ENCODE measurements around the gene MRPS12. TPM values are rescaled to one million over a fixed set of nuclear protein-coding genes. Genes with fewer than 3 reads are reported as not detected.

MRPS12 gene
- polyA plus RNA-seq, 2 of the 4 experiments (the other 2 are of a cell fraction), result 92.8 to 217 TPM

DNA sequence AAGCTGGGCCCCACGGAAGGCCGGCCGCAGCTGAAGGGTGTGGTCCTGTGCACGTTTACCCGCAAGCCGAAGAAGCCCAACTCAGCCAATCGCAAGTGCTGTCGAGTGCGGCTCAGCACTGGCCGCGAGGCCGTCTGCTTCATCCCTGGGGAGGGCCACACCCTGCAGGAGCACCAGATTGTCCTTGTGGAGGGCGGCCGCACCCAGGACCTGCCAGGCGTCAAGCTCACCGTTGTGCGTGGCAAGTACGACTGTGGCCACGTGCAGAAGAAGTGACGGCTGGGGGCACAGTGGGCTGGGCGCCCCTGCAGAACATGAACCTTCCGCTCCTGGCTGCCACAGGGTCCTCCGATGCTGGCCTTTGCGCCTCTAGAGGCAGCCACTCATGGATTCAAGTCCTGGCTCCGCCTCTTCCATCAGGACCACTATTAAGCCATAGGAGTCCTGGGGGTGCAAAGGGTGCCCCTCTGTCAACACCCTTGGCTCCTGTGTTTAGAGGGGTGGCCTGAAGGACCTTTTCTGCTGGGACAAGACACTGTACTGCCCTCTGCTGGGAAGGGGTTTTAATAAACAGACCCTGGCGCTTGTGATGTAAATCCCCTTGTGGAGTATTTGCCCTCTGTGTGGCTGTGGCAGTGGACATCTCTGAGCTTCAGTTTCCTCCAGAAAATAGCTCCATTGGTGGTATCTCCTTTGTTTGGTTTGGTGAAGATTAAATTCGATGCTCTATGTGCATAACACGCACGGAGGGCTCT lies 1.9 kb downstream of the MRPS12 start (continued):
- TF ChIP-seq, protein P1, sequence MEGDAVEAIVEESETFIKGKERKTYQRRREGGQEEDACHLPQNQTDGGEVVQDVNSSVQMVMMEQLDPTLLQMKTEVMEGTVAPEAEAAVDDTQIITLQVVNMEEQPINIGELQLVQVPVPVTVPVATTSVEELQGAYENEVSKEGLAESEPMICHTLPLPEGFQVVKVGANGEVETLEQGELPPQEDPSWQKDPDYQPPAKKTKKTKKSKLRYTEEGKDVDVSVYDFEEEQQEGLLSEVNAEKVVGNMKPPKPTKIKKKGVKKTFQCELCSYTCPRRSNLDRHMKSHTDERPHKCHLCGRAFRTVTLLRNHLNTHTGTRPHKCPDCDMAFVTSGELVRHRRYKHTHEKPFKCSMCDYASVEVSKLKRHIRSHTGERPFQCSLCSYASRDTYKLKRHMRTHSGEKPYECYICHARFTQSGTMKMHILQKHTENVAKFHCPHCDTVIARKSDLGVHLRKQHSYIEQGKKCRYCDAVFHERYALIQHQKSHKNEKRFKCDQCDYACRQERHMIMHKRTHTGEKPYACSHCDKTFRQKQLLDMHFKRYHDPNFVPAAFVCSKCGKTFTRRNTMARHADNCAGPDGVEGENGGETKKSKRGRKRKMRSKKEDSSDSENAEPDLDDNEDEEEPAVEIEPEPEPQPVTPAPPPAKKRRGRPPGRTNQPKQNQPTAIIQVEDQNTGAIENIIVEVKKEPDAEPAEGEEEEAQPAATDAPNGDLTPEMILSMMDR (IDR thresholded peaks at IDR 0.05), result peak; percentile 76

DNA sequence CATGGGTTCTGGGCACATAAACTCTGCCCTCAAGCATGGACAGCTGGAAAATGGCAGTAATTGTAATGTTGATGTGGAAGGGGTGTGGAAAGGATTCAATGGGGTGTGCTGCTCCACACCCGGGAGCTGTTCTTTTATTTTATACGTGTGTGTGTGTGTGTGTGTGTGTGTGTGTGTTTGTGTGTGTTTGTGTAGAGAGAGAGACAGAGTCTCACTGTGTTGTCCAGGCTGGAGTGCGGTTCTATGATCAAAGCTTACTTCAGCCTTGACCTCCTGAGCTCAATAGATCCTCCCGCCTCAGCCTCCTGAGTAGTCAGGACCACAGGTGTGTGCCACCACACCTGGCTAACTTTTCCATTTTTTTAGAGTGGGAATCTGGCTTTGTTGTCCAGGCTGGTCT lies 2.8 kb downstream of the MRPS12 start:
- H3K4me2 ChIP-seq, result no peak overlapping the region
- H3K9me3 ChIP-seq, result no peaks in the 10 kb centered on the region
- no peak for FAIRE-seq
- H3K4me3 ChIP-seq, result no peak overlapping the region
- POLR2A ChIA-PET, result interaction anchor here (1.0 kb wide), 1 partner anchor 84 kb away, joined by 5 read pairs; no protein-coding TSS in a partner anchor
- 67% methylated on average over 4 of the region's 4 CpGs for WGBS (ENCODE audit: missing lambda C conversion rate)
- CTCF ChIA-PET, result interaction anchor here (0.6 to 12.2 kb wide), 35 partner anchors 8 to 947 kb away, joined by 3 to 245 read pairs (median 4); partner anchors contain the start of genes ECH1, FAM98C, FBXO17 and LGALS4
- H3K4me1 ChIP-seq, result peaks cover 19% of the 10 kb centered on the region
- TF ChIP-seq BCL3 (IDR thresholded peaks at IDR 0.05) (0 out of 3 replicates have a peak, but pooled peaks have one; percentile 17), ELK1 (IDR thresholded peaks at IDR 0.05; ENCODE audit: low read depth, low read length) (no peak), MAZ (IDR thresholded peaks at IDR 0.05; ENCODE audit: borderline replicate concordance, low read depth, low read length) (no peak), HDAC2 (IDR thresholded peaks at IDR 0.05) (no peak)
- TF ChIP-seq, protein P2, sequence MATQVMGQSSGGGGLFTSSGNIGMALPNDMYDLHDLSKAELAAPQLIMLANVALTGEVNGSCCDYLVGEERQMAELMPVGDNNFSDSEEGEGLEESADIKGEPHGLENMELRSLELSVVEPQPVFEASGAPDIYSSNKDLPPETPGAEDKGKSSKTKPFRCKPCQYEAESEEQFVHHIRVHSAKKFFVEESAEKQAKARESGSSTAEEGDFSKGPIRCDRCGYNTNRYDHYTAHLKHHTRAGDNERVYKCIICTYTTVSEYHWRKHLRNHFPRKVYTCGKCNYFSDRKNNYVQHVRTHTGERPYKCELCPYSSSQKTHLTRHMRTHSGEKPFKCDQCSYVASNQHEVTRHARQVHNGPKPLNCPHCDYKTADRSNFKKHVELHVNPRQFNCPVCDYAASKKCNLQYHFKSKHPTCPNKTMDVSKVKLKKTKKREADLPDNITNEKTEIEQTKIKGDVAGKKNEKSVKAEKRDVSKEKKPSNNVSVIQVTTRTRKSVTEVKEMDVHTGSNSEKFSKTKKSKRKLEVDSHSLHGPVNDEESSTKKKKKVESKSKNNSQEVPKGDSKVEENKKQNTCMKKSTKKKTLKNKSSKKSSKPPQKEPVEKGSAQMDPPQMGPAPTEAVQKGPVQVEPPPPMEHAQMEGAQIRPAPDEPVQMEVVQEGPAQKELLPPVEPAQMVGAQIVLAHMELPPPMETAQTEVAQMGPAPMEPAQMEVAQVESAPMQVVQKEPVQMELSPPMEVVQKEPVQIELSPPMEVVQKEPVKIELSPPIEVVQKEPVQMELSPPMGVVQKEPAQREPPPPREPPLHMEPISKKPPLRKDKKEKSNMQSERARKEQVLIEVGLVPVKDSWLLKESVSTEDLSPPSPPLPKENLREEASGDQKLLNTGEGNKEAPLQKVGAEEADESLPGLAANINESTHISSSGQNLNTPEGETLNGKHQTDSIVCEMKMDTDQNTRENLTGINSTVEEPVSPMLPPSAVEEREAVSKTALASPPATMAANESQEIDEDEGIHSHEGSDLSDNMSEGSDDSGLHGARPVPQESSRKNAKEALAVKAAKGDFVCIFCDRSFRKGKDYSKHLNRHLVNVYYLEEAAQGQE (IDR thresholded peaks at IDR 0.05), result no peak
- TF ChIP-seq, protein P1 (IDR thresholded peaks at IDR 0.05), result no peak
- no peak for ATAC-seq
- no peak for DNase-seq (ENCODE audit: low read depth in 1 of 2, low spot score in 1 of 2)
- no peak overlapping the region for H3K27ac ChIP-seq

GRCh38 chr19:38939957-38940356 lies 9.2 kb downstream of the MRPS12 start:
- CTCF ChIA-PET, result interaction anchor here (1.2 to 5.3 kb wide), 7 partner anchors 9 to 537 kb away, joined by 4 to 43 read pairs (median 6); partner anchors contain the start of genes FAM98C, MRPS12 and SARS2
- H3K4me3 ChIP-seq, result no peak overlapping the region
- FAIRE-seq (no peak), ATAC-seq (no peak), DNase-seq (ENCODE audit: low read depth in 1 of 2, low spot score in 1 of 2) (no peak)
- H3K4me2 ChIP-seq, result no peak overlapping the region
- H3K9me3 ChIP-seq, result no peaks in the 10 kb centered on the region
- 93% methylated on average over 5 of the region's 5 CpGs for WGBS (ENCODE audit: missing lambda C conversion rate)
- POLR2A ChIA-PET, result interaction anchor here (2.4 kb wide), 1 partner anchor 9 kb away, joined by 10 read pairs; the partner anchor contains the start of genes MRPS12 and SARS2
- no peak overlapping the region for H3K27ac ChIP-seq
- H3K4me1 ChIP-seq, result no peaks in the 10 kb centered on the region
- TF ChIP-seq FOSL2 (IDR thresholded peaks at IDR 0.05) (no peak), FOSL2 (CRISPR knock-in tag; IDR thresholded peaks at IDR 0.05) (no peak), FOXS1 (CRISPR knock-in tag; IDR thresholded peaks at IDR 0.05) (no peak), MAX (IDR thresholded peaks at IDR 0.05) (no peak), CBX8 (IDR thresholded peaks at IDR 0.05) (no peak), NFE2L2 (conservative IDR thresholded peaks at IDR 0.05; ENCODE audit: low read length) (no peak), ELK1 (IDR thresholded peaks at IDR 0.05; ENCODE audit: low read depth, low read length) (no peak), CHD2 (IDR thresholded peaks at IDR 0.05; ENCODE audit: low read length, partially characterized antibody) (no peak), RAD21 (conservative IDR thresholded peaks at IDR 0.05 in 1 of 2, IDR thresholded peaks at IDR 0.05 in 1 of 2) (no peak), ZC3H11A (IDR thresholded peaks at IDR 0.05) (no peak), CHD4 (IDR thresholded peaks at IDR 0.05; ENCODE audit: borderline replicate concordance) (no peak), KDM5A (IDR thresholded peaks at IDR 0.05) (no peak)
- TF ChIP-seq, protein P3, sequence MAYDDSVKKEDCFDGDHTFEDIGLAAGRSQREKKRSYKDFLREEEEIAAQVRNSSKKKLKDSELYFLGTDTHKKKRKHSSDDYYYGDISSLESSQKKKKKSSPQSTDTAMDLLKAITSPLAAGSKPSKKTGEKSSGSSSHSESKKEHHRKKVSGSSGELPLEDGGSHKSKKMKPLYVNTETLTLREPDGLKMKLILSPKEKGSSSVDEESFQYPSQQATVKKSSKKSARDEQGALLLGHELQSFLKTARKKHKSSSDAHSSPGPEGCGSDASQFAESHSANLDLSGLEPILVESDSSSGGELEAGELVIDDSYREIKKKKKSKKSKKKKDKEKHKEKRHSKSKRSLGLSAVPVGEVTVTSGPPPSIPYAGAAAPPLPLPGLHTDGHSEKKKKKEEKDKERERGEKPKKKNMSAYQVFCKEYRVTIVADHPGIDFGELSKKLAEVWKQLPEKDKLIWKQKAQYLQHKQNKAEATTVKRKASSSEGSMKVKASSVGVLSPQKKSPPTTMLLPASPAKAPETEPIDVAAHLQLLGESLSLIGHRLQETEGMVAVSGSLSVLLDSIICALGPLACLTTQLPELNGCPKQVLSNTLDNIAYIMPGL (CRISPR knock-in tag; IDR thresholded peaks at IDR 0.05; ENCODE audit: borderline replicate concordance), result no peak
